Tibial nerve (tissue), 4 donors: ENCODE results near the gene SIX5. TPM values are rescaled to one million over a fixed set of nuclear protein-coding genes. Genes with fewer than 3 reads are reported as not detected.

ENCODE experiments used
- DNase-seq, 2 donors: peaks; one replicate each; pipeline ENCODE4 v3.0.0-alpha.2; 2019; ENCODE audit warnings: low spot score in 2 of 2
- H3K27ac ChIP-seq, 4 donors: fragments of 200-600 bp; sonication (generic) in 3 of 4; one replicate each; pipeline ENCODE4 v1.5.1; 2017 to 2019; ENCODE audit warnings: mild to moderate bottlenecking in 1 of 4
- H3K27me3 ChIP-seq, 2 donors: fragments of 200-600 bp; sonication (generic) in 1 of 2; one replicate each; pipeline versions ENCODE4 v1.5.1 to v1.6.0; 2017 to 2019
- H3K36me3 ChIP-seq, 3 donors: fragments of 200-600 bp; sonication (generic); one replicate each; pipeline ENCODE4 v1.5.1; 2018 to 2019
- H3K4me1 ChIP-seq, 4 donors: fragments of 200-600 bp; sonication (generic) in 3 of 4; one replicate each; pipeline ENCODE4 v1.5.1; 2017 to 2019
- H3K4me3 ChIP-seq, 4 donors: fragments of 200-600 bp; sonication (generic) in 3 of 4; one replicate each; pipeline ENCODE4 v1.5.1; 2017 to 2019; ENCODE audit warnings: mild to moderate bottlenecking in 1 of 4, moderate library complexity in 1 of 4
- H3K9me3 ChIP-seq, 4 donors: fragments of 200-600 bp; sonication (generic) in 3 of 4; one replicate each; pipeline ENCODE4 v1.5.1; 2017 to 2019
- EP300 ChIP-seq, 2 donors: sonication (generic); formaldehyde crosslinking; IDR thresholded peaks; one replicate each; pipeline ENCODE4 v1.6.1; 2017; ENCODE audit warnings: antibody characterized with exemption in 2 of 2, mild to moderate bottlenecking in 1 of 2
- POLR2A ChIP-seq, 2 donors: fragments of 450-650 bp; IDR thresholded peaks; one replicate each; pipeline ENCODE4 v1.6.1; 2017; ENCODE audit warnings: antibody characterized with exemption in 2 of 2, mild to moderate bottlenecking in 2 of 2, moderate library complexity in 2 of 2
- WGBS, 2 donors: methylation state at CpG; one replicate each; pipeline ENCODE4 v1.1.5; 2018; 5-methylcytosine and 5-hydroxymethylcytosine counted together
- total RNA-seq, 4 donors: library from RNA; depleted of rRNA; stranded (reverse); fragments of >200 nt; gene quantifications; one replicate each; pipeline ENCODE4 v1.1.0, GENCODE V29; 2016
- TF ChIP-seq, protein P1 (sequence below), 5 experiments: fragments of 200-600 bp in 3 of 5; fragments of 450-650 bp in 2 of 5; sonication (generic) in 3 of 5; IDR thresholded peaks; one replicate each; pipeline ENCODE4 v1.5.1; 2016 to 2019; ENCODE audit warnings: antibody characterized with exemption in 5 of 5, mild to moderate bottlenecking in 3 of 5, moderate library complexity in 2 of 5

The SIX5 gene
- total RNA-seq, 4 donors from 2014 or later = 21.0 to 31.0 (median 22.9) TPM

DNA sequence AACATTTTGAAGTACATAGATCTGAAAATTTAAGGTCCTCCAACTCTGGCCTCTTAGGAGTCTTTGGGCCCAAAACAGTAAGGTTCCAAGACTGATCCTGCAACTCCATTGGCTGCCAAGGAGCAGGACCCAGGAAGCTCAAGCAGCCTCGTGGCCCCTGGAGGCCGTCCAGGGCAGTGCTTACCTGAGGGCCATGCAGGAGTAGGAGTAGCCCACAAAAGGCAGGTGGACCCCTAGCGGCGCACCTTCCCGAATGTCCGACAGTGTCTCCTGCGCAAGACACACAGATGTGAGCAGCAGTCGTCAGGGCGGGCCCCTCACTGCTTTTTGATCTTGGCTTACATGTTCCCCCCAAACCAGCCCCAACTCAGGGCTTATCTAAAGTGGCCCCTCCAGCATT is 5.7 kb upstream of the SIX5 start:
- no peaks in the 10 kb centered on the region for H3K27me3 ChIP-seq
- DNase-seq = no peak
- H3K27ac ChIP-seq = no peak overlapping the region
- WGBS, 2 donors = 81 to 85% methylated on average over 9 of the region's 9 CpGs
- peaks cover 0 to 33% (median 12%) of the 10 kb centered on the region in 4 donors for H3K4me1 ChIP-seq
- peaks cover 0 to 56% (median 0%) of the 10 kb centered on the region in 3 donors for H3K36me3 ChIP-seq
- TF ChIP-seq POLR2A (IDR thresholded peaks at IDR 0.05) = no peak
- H3K9me3 ChIP-seq = no peaks in the 10 kb centered on the region
- H3K4me3 ChIP-seq = no peak overlapping the region

DNA sequence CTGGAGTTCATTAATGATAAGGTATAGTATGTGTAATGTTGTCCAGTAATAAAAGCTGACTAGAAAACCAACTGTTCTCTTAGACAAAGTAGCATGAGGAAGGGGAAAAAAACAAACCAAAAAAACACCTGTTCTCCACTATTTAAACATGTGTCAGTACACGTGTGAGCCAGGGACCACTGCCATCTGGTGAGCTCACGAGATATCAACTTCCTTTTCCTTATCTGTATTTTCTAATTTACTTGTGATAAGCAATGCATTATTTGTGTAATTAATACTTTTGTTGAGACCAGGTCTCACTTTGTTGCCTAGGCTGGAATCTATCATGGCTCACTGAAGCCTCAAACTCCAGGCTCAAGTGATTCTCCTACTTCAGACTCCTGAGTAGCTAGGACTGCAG is 4.3 kb upstream of the SIX5 start:
- H3K9me3 ChIP-seq = no peaks in the 10 kb centered on the region
- WGBS, 2 donors = 41 to 48% methylated on average over 2 of the region's 2 CpGs
- TF ChIP-seq POLR2A (IDR thresholded peaks at IDR 0.05) (no peak), EP300 (IDR thresholded peaks at IDR 0.05) (no peak)
- TF ChIP-seq, protein P1, sequence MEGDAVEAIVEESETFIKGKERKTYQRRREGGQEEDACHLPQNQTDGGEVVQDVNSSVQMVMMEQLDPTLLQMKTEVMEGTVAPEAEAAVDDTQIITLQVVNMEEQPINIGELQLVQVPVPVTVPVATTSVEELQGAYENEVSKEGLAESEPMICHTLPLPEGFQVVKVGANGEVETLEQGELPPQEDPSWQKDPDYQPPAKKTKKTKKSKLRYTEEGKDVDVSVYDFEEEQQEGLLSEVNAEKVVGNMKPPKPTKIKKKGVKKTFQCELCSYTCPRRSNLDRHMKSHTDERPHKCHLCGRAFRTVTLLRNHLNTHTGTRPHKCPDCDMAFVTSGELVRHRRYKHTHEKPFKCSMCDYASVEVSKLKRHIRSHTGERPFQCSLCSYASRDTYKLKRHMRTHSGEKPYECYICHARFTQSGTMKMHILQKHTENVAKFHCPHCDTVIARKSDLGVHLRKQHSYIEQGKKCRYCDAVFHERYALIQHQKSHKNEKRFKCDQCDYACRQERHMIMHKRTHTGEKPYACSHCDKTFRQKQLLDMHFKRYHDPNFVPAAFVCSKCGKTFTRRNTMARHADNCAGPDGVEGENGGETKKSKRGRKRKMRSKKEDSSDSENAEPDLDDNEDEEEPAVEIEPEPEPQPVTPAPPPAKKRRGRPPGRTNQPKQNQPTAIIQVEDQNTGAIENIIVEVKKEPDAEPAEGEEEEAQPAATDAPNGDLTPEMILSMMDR (IDR thresholded peaks at IDR 0.05) = no peak
- H3K27me3 ChIP-seq = no peaks in the 10 kb centered on the region
- H3K27ac ChIP-seq = no peak overlapping the region
- H3K4me1 ChIP-seq = peaks cover 0 to 19% (median 8%) of the 10 kb centered on the region in 4 donors
- H3K36me3 ChIP-seq = peaks cover 0 to 52% (median 0%) of the 10 kb centered on the region in 3 donors
- no peak overlapping the region for H3K4me3 ChIP-seq
- no peak for DNase-seq

DNA sequence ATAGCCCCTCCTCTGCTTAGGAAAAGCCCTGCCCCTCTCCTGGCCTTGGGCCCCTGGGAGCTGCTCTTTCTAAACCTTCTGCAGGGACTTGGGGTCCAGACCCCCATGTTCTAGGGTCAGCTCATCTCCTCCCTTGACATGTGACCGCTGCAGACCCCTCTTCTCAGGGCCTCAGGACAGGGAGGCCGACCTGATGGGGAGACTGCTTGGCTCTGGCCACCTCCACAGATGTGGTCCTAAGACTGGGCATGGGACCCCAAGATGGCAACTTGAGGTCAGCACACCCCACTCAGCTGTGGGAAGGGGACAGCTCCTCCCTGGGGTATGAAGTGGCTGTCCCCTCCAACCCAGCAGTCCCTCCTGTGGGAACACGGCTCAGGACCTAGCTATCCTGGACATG is 3.9 kb upstream of the SIX5 start:
- no peak for TF ChIP-seq POLR2A (IDR thresholded peaks at IDR 0.05)
- TF ChIP-seq, protein P1 (IDR thresholded peaks at IDR 0.05) = no peak
- Histone ChIP-seq H3K4me1 (peaks cover 0 to 15% (median 8%) of the 10 kb centered on the region in 4 donors), H3K27me3 (no peaks in the 10 kb centered on the region), H3K27ac (peak overlapping the region in 2 of 4 donors; percentile 90 to 97), H3K9me3 (no peaks in the 10 kb centered on the region), H3K36me3 (peaks cover 0 to 47% (median 0%) of the 10 kb centered on the region in 3 donors), H3K4me3 (no peak overlapping the region)
- 87 to 97% methylated on average over 3 of the region's 3 CpGs for WGBS, 2 donors
- no peak for DNase-seq

DNA sequence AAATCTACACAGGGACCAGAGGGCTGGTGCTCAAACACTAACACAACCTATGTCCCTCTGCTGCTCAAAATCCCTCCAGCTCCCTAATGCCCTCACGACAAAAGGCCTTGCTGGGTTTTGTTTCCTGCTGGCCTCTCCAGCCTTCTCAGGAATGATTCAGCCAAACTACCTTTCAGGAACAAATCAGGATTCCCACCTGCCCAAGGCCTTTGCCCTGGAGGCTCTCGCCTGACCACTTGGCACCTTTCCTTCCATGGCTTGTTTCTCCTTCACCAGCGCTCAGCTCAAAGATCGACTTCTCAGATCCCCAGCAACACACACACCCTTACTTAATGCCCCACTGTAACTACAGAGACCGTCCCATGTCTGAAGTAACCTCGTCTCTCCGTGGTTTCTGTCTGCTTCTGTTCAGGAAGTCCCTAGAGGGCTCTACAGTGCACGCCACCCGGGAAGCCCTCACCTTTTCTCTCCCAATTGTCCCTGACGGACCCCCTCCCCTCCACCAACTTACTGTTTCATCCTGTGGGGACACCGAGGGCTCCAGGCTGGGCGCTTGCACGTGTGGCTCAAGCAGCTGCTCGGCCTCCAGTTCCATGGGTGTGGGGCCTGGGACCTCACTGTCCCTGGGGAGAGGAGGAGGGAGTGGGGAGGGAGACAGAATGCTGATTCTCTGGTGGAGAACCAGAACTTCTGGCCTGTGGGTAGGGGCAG is 3.2 kb upstream of the SIX5 start:
- TF ChIP-seq EP300 (IDR thresholded peaks at IDR 0.05) = no peak
- no peak for TF ChIP-seq POLR2A (IDR thresholded peaks at IDR 0.05)
- TF ChIP-seq, protein P1 (IDR thresholded peaks at IDR 0.05) = no peak
- no peak for DNase-seq
- Histone ChIP-seq H3K27ac (peak overlapping the region in 3 of 4 donors; percentile 90 to 97 (median 97)), H3K9me3 (no peaks in the 10 kb centered on the region), H3K4me3 (no peak overlapping the region), H3K4me1 (peaks cover 0 to 16% (median 8%) of the 10 kb centered on the region in 4 donors), H3K27me3 (no peaks in the 10 kb centered on the region), H3K36me3 (peaks cover 0 to 41% (median 0%) of the 10 kb centered on the region in 3 donors)
- WGBS, 2 donors = 72 to 74% methylated on average over 14 of the region's 14 CpGs

DNA sequence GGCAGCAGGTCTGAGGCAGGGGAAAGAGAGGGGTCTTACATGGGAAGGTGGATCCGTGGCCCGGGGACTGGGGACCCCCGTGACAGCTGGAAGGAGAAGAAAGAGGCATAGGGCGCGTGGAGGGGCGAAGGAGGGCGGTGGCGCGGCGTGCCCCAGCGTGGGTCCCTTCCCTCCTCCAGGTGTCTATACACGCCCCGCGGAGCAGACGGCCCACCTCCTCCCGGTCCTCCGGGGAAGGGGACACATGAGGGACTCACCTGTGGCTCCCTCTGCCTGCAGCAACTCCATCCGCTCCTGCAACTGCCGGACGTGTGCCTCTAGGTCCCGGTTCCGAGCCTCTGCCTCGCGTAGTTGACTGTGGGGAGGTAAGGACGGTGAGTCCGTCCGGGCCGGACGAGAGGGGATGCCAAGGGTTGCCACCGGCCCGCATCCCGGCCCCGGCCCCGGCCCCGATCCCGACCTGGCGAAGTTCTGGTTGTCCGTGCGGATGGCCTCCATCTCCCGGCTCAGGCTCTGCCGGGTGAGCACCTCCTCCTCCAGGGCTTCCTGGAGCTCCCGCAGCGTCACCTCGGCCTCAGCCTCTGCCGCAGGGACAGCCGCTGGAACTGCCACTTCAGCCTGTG is 2.4 kb upstream of the SIX5 start:
- no peaks in the 10 kb centered on the region for H3K9me3 ChIP-seq
- no peak for DNase-seq
- peaks cover 0 to 32% (median 0%) of the 10 kb centered on the region in 3 donors for H3K36me3 ChIP-seq
- peak overlapping the region; percentile 88 to 97 (median 94) for H3K27ac ChIP-seq
- no peaks in the 10 kb centered on the region for H3K27me3 ChIP-seq
- H3K4me3 ChIP-seq = peak overlapping the region in 2 of 4 donors; percentile 77 to 89
- 83 to 85% methylated on average over 38 to 44 of the region's 46 CpGs for WGBS, 2 donors
- TF ChIP-seq EP300 (IDR thresholded peaks at IDR 0.05) = no peak
- TF ChIP-seq, protein P1 (IDR thresholded peaks at IDR 0.05) = no peak
- TF ChIP-seq POLR2A (IDR thresholded peaks at IDR 0.05) = no peak
- H3K4me1 ChIP-seq = peaks cover 0 to 24% (median 15%) of the 10 kb centered on the region in 4 donors
